ENCODE results near the gene CNOT2. TPM values are rescaled to one million over a fixed set of nuclear protein-coding genes. Genes with fewer than 3 reads are reported as not detected.

The CNOT2 gene
- total and polyA plus RNA-seq, 2 donors (not counting 1 experiment from before 2014, with no cell fraction given) = 65.0 to 120 TPM

- no peak overlapping the region for H3K4me3 Mint-ChIP-seq
- no peak for DNase-seq
- peaks cover 72% of the 10 kb centered on the region for H3K4me1 Mint-ChIP-seq
- no peaks in the 10 kb centered on the region for H3K9me3 ChIP-seq (ENCODE audit: control extremely low read depth in 1 of 3, control insufficient read depth in 2 of 3, insufficient read depth in 1 of 3, low read length in 2 of 3)
- no peaks in the 10 kb centered on the region for H3K36me3 ChIP-seq (replicated peaks in 1 of 2; ENCODE audit: control extremely low read depth in 1 of 2, control insufficient read depth in 1 of 2, extremely low read depth in 1 of 2, insufficient read depth in 2 of 2, low read length in 1 of 2)
- no peaks in the 10 kb centered on the region for H3K27me3 Mint-ChIP-seq
- H2AFZ ChIP-seq (ENCODE audit: insufficient read depth, low read depth, low read length, poor library complexity, severe bottlenecking) = no peak overlapping the region
- H3K4me2 ChIP-seq (replicated peaks; ENCODE audit: low read depth, low read length, poor library complexity, severe bottlenecking) = no peak overlapping the region
- peaks cover 100% of the 10 kb centered on the region for H3K79me2 ChIP-seq (ENCODE audit: control insufficient read depth, insufficient read depth, low read length)
- no peak overlapping the region for H3K27ac Mint-ChIP-seq
- no peaks in the 10 kb centered on the region for H3K9me3 Mint-ChIP-seq (ENCODE audit: insufficient read depth)
- no CpG with 5 or more reads among the region's 1 CpG for WGBS (ENCODE audit: insufficient coverage)
- no peak overlapping the region for H3K9ac ChIP-seq (ENCODE audit: low read length)
- peaks cover 9 to 39% of the 10 kb centered on the region in 2 donors for H3K4me1 ChIP-seq (ENCODE audit: control insufficient read depth in 2 of 2, insufficient read depth in 2 of 2, low read length in 2 of 2)
- H4K20me1 ChIP-seq (ENCODE audit: control insufficient read depth, insufficient read depth, low read length, poor library complexity, severe bottlenecking) = peaks cover 85% of the 10 kb centered on the region
- ChIA-PET CTCF (no interaction called here), POLR2A (no interaction called here)
- ATAC-seq (ENCODE audit: low read depth) = no peak
- no peak overlapping the region for H3K27ac ChIP-seq (ENCODE audit: low read length in 2 of 2)
- no peaks in the 10 kb centered on the region for H3K27me3 ChIP-seq (replicated peaks in 1 of 4; ENCODE audit: control extremely low read depth in 1 of 4, control insufficient read depth in 3 of 4, insufficient read depth in 4 of 4, low read length in 3 of 4)
- TF ChIP-seq CTCF (IDR thresholded peaks at IDR 0.05) (no peak), EZH2 (IDR thresholded peaks at IDR 0.05; ENCODE audit: borderline replicate concordance, insufficient read depth, low read depth, low read length, poor library complexity, severe bottlenecking) (no peak)
- no peak overlapping the region for H3K4me3 ChIP-seq (ENCODE audit: control extremely low read depth in 1 of 5, extremely low read depth in 1 of 5, insufficient read depth in 1 of 5, low read depth in 2 of 5, low read length in 4 of 5)
- intact Hi-C loops (cut with micrococcal nuclease) = no loop called here
These were observed 21.9 kb downstream of the CNOT2 start for GRCh38 chr12:70265132-70265531.

DNA sequence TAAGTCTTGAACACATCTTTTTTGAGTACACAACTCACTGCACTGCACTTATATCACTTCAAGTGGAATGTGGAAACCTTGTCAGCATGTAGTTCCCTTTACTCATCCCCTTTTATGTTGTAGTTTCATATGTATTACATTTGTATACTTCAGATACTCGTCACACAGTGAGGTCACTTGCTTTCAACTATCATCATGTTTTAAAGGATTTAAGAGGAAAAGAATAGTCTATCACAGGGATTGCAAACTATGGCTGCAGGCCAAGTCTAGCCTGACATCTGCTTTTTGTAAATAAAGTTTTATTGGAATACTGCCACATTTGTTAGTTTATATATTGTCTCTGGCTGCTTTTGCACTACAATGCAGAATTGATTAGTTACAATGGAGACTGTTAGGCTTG, 24.3 kb downstream of the CNOT2 start:
- peaks cover 99% of the 10 kb centered on the region for H3K79me2 ChIP-seq (ENCODE audit: control insufficient read depth, insufficient read depth, low read length)
- ChIA-PET CTCF (no interaction called here), POLR2A (no interaction called here)
- TF ChIP-seq EZH2 (IDR thresholded peaks at IDR 0.05; ENCODE audit: borderline replicate concordance, insufficient read depth, low read depth, low read length, poor library complexity, severe bottlenecking) (no peak), CTCF (IDR thresholded peaks at IDR 0.05) (no peak)
- no peak overlapping the region for H2AFZ ChIP-seq (ENCODE audit: insufficient read depth, low read depth, low read length, poor library complexity, severe bottlenecking)
- H3K27ac ChIP-seq (ENCODE audit: low read length in 2 of 2) = no peak overlapping the region
- intact Hi-C loops (cut with micrococcal nuclease) = no loop called here
- no CpG with 5 or more reads among the region's 1 CpG for WGBS (ENCODE audit: insufficient coverage)
- Mint-ChIP-seq H3K4me3 (no peak overlapping the region), H3K9me3 (ENCODE audit: insufficient read depth) (no peaks in the 10 kb centered on the region), H3K27me3 (no peaks in the 10 kb centered on the region), H3K4me1 (peaks cover 75% of the 10 kb centered on the region), H3K27ac (no peak overlapping the region)
- no peaks in the 10 kb centered on the region for H3K9me3 ChIP-seq (ENCODE audit: control extremely low read depth in 1 of 3, control insufficient read depth in 2 of 3, insufficient read depth in 1 of 3, low read length in 2 of 3)
- H3K9ac ChIP-seq (ENCODE audit: low read length) = no peak overlapping the region
- ATAC-seq (ENCODE audit: low read depth) (no peak), DNase-seq (no peak)
- no peaks in the 10 kb centered on the region for H3K27me3 ChIP-seq (replicated peaks in 1 of 4; ENCODE audit: control extremely low read depth in 1 of 4, control insufficient read depth in 3 of 4, insufficient read depth in 4 of 4, low read length in 3 of 4)
- H3K4me3 ChIP-seq (ENCODE audit: control extremely low read depth in 1 of 5, extremely low read depth in 1 of 5, insufficient read depth in 1 of 5, low read depth in 2 of 5, low read length in 4 of 5) = no peak overlapping the region
- H3K4me2 ChIP-seq (replicated peaks; ENCODE audit: low read depth, low read length, poor library complexity, severe bottlenecking) = no peak overlapping the region
- H4K20me1 ChIP-seq (ENCODE audit: control insufficient read depth, insufficient read depth, low read length, poor library complexity, severe bottlenecking) = peaks cover 95% of the 10 kb centered on the region
- no peaks in the 10 kb centered on the region for H3K36me3 ChIP-seq (replicated peaks in 1 of 2; ENCODE audit: control extremely low read depth in 1 of 2, control insufficient read depth in 1 of 2, extremely low read depth in 1 of 2, insufficient read depth in 2 of 2, low read length in 1 of 2)
- H3K4me1 ChIP-seq (ENCODE audit: control insufficient read depth in 2 of 2, insufficient read depth in 2 of 2, low read length in 2 of 2) = peaks cover 9 to 37% of the 10 kb centered on the region in 2 donors

All from B cell (primary cell).